ENCODE data around the gene GPR146. TPM values are rescaled to one million over a fixed set of nuclear protein-coding genes. Genes with fewer than 3 reads are reported as not detected.
"Not testable (repeated sequence)": the region's sequence is repeated elsewhere in the genome, so short reads cannot be mapped to it uniquely, and the experiment has no call there.

Gene GPR146
- total and polyA plus RNA-seq, 8 donors = 6.3 to 18.9 (median 7.9) TPM

DNA sequence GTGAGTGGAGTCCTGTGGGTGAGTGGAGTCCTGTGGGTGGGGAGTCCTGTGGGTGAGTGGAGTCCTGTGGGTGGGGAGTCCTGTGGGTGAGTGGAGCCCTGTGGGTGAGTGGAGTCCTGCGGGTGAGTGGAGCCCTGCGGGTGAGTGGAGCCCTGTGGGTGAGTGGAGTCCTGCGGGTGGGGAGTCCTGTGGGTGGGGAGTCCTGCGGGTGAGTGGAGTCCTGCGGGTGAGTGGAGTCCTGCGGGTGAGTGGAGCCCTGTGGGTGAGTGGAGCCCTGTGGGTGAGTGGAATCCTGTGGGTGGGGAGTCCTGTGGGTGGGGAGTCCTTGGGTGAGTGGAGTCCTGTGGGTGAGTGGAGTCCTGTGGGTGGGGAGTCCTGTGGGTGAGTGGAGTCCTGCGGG is 41.9 kb upstream of the GPR146 start:
- H3K4me3 ChIP-seq, H3K27me3 ChIP-seq, H3K9me3 ChIP-seq, H3K27ac ChIP-seq, DNase-seq, H3K4me1 ChIP-seq, ATAC-seq: not testable (repeated sequence)
- intact Hi-C loops (cut with DNase I) = loop anchor here in 1 of 2 donors (10.0 kb wide), 1 partner anchor 152 kb away; no protein-coding TSS in a partner anchor
- peaks cover 0 to 24% of the 10 kb centered on the region in 2 donors for H3K36me3 ChIP-seq

DNA sequence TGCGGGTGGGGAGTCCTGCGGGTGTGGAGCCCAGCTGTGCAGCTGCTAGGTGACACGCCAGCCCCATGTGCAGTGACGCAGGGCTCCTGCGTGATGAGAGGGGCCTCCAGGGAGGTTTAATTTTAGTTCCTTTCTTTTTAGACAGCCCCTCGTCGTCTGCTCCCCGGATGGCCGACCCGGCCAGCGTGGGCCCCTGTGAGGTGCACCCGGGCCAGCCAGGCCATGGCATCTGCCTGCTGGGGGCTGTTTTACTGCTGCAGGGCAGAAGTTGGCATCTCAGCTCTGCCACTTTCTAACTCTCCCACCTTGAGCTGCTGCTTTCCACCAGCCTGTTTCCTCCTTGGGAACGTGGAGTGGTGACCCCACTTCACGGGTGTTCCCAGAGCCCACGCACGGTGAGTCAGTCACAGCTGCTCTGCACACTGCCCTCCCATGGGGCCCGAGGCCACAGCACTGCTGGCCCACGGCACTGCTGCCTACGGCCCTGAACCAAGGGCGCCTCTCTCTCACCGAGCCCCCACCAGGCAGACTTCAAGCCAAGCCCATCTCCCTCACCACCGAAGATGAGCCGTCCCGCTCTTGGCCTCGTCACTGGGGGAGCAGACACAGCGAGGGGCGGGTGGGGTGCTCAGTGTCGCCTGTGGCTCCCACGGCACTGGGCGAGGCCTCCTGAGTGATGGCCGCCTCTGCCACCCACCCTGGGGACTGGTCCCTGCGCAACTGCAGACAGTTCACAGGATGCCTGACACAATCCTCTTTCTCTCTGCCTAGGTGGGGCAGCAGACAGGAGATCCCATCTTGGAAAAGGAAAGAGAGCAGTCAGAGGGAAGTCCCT is 40.1 kb upstream of the GPR146 start:
- peaks cover 0 to 31% of the 10 kb centered on the region in 2 donors for H3K36me3 ChIP-seq
- ATAC-seq (no peak), DNase-seq (no peak)
- no peaks in the 10 kb centered on the region for H3K9me3 ChIP-seq
- H3K27me3 ChIP-seq = no peaks in the 10 kb centered on the region
- no peak overlapping the region for H3K27ac ChIP-seq
- intact Hi-C loops (cut with DNase I) = loop anchor here in 1 of 2 donors (10.0 kb wide), 1 partner anchor 151 kb away; no protein-coding TSS in a partner anchor
- H3K4me3 ChIP-seq = no peak overlapping the region
- TF ChIP-seq, protein P1, sequence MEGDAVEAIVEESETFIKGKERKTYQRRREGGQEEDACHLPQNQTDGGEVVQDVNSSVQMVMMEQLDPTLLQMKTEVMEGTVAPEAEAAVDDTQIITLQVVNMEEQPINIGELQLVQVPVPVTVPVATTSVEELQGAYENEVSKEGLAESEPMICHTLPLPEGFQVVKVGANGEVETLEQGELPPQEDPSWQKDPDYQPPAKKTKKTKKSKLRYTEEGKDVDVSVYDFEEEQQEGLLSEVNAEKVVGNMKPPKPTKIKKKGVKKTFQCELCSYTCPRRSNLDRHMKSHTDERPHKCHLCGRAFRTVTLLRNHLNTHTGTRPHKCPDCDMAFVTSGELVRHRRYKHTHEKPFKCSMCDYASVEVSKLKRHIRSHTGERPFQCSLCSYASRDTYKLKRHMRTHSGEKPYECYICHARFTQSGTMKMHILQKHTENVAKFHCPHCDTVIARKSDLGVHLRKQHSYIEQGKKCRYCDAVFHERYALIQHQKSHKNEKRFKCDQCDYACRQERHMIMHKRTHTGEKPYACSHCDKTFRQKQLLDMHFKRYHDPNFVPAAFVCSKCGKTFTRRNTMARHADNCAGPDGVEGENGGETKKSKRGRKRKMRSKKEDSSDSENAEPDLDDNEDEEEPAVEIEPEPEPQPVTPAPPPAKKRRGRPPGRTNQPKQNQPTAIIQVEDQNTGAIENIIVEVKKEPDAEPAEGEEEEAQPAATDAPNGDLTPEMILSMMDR (IDR thresholded peaks at IDR 0.05) = no peak
- H3K4me1 ChIP-seq = no peaks in the 10 kb centered on the region

DNA sequence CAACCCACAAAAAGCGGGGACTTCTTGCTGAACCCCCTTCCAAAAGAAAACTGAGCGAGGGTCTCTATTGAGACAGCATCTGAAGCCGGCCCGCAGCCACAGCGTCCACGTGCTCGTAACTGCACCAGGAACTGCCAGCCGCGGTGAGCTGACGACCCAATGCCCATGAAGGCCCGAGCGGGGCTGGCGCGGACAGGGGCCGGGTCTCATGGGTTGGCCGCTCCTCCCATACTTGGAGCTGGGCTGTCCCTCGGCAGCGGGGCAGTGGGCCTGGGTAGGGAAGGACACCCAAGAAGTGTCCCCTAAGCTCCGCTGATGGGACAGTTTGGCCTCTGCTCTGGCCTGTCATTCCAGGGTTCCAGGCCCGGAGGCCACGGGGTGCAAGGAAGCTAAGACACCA is 39.0 kb upstream of the GPR146 start:
- no peak for DNase-seq
- Histone ChIP-seq H3K27ac (no peak overlapping the region), H3K4me3 (no peak overlapping the region), H3K9me3 (no peaks in the 10 kb centered on the region), H3K36me3 (peaks cover 0 to 29% of the 10 kb centered on the region in 2 donors), H3K27me3 (no peaks in the 10 kb centered on the region), H3K4me1 (no peaks in the 10 kb centered on the region)
- TF ChIP-seq, protein P1 (IDR thresholded peaks at IDR 0.05) = no peak
- ATAC-seq = no peak
- intact Hi-C loops (cut with DNase I) = loop anchor here in 1 of 2 donors (10.0 kb wide), 1 partner anchor 149 kb away; no protein-coding TSS in a partner anchor

DNA sequence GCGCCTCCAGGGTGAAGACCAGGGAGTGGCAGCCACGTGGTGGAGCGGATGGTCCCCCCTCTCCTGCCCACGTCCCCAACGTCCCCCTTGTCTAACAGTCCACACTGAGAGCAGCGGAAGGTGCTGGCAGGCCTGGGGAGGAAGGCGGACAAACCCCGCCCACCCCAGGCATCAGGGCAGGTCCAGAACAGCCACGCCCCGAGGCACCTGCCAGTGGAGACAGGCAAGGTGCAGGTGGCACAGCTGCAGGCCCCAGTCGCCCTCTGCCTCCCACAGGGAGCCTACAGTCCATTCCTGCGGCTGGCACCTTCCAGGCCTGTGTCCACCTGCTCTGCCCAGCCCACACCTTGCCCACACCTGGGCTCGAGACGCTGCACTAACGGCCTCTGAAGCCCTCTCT is 36.4 kb upstream of the GPR146 start:
- Histone ChIP-seq H3K27me3 (no peaks in the 10 kb centered on the region), H3K9me3 (no peaks in the 10 kb centered on the region), H3K4me3 (no peak overlapping the region), H3K36me3 (peaks cover 0 to 29% of the 10 kb centered on the region in 2 donors), H3K4me1 (no peaks in the 10 kb centered on the region), H3K27ac (no peak overlapping the region)
- ATAC-seq (no peak), DNase-seq (no peak)
- intact Hi-C loops (cut with DNase I) = loop anchor here in 1 of 2 donors (10.0 kb wide), 1 partner anchor 147 kb away; no protein-coding TSS in a partner anchor
- TF ChIP-seq, protein P1 (IDR thresholded peaks at IDR 0.05) = no peak

DNA sequence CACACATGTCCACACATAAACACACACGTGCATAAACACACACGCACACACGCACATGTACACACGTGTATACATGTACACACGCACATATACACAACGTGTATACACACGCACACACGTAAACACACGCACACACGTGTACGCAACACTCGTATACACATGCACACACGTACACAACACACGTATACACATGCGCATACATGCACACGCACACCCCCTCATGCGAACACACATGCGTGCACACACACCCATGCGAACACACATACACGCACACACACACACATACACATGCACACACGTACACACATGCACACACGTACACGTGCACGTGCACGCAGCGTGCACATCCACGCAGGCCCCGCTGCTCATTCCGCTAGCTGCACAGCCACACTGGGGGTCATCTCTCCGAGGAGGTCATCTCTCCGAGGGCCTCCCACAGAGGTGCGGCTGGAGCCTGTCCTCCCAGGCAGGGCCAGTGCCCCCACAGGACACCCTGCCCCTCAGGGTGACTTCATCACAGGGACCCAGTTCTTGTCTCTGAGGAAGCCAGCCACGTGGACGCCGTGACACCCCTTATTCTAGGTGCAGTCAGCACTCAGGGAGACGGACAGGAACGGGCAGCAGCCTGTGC is 35.5 kb upstream of the GPR146 start:
- Histone ChIP-seq H3K27me3 (no peaks in the 10 kb centered on the region), H3K36me3 (peaks cover 0 to 29% of the 10 kb centered on the region in 2 donors), H3K27ac (no peak overlapping the region), H3K9me3 (no peaks in the 10 kb centered on the region), H3K4me1 (no peaks in the 10 kb centered on the region), H3K4me3 (no peak overlapping the region)
- intact Hi-C loops (cut with DNase I) = loop anchor here in 1 of 2 donors (10.0 kb wide), 1 partner anchor 146 kb away; no protein-coding TSS in a partner anchor
- no peak for ATAC-seq
- DNase-seq = no peak
- TF ChIP-seq, protein P1 (IDR thresholded peaks at IDR 0.05) = no peak

Data from left lung (tissue), 10 donors.